Measurements from ENCODE around the gene SOHLH1.

DNA sequence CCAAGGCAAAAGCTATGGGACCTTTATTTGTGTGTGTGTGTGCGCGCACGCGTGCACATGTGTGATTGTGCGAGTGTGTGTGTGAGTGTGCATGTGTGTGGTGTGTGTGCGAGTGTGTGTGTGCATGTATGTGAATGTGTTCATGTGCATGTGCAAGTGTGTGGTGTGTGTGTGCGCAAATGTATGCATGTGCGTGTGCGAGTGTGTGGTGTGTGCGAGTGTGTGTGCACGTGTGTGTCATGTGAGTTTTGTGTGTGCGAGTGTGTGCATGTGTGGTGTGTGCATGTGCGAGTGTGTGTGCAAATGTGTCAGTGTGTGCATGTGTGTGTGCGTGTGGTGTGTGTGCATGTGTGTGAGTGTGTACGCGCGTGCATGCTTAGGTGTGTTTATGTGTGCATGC, 48.9 kb downstream of the SOHLH1 start:
- TF ChIP-seq CTCF (conservative IDR thresholded peaks at IDR 0.05; ENCODE audit: low read depth, low read length) (no peak), EZH2phosphoT487 (IDR thresholded peaks at IDR 0.05; ENCODE audit: borderline replicate concordance, low read length) (no peak), EZH2 (IDR thresholded peaks at IDR 0.05; ENCODE audit: low read length, unreplicated experiment) (no peak)
